ENCODE data around the gene RASSF4. TPM values are rescaled to one million over a fixed set of nuclear protein-coding genes. Genes with fewer than 3 reads are reported as not detected.

RASSF4 gene
- total RNA-seq, 1 experiment from 2014 or later = 11.5 TPM

GRCh38 chr10:44921506-44921905, 38.1 kb upstream of the RASSF4 start:
- Histone ChIP-seq H3K18ac (ENCODE audit: insufficient read length, low read depth, low read length) (no peak overlapping the region), H3K23ac (ENCODE audit: insufficient read length, low read depth, low read length) (no peak overlapping the region), H3K56ac (ENCODE audit: insufficient read length, low read depth, low read length) (no peak overlapping the region), H3K9ac (ENCODE audit: extremely low read depth, insufficient read length, low read length) (no peak overlapping the region), H2BK5ac (ENCODE audit: insufficient read length, low read length) (no peak overlapping the region), H2BK120ac (ENCODE audit: low read depth, low read length, poor library complexity, severe bottlenecking) (no peak overlapping the region), H4K8ac (replicated peaks; ENCODE audit: insufficient read length, low read depth, low read length) (no peak overlapping the region), H4K91ac (ENCODE audit: insufficient read length, low read depth, low read length) (no peak overlapping the region), H2BK12ac (ENCODE audit: insufficient read length, low read depth, low read length) (no peak overlapping the region), H2AK5ac (ENCODE audit: insufficient read length, low read length) (no peak overlapping the region), H3K4me1 (ENCODE audit: insufficient read depth, low read length) (no peaks in the 10 kb centered on the region), H3K79me1 (ENCODE audit: insufficient read depth, low read depth, low read length, poor library complexity, severe bottlenecking) (no peaks in the 10 kb centered on the region), H3T11ph (ENCODE audit: low read length) (no peak overlapping the region), H3K4me2 (ENCODE audit: insufficient read depth, insufficient read length, low read length) (no peak overlapping the region), H3K9me3 (ENCODE audit: control insufficient read depth, low read depth, low read length) (no peaks in the 10 kb centered on the region), H2BK15ac (ENCODE audit: low read depth, low read length) (no peak overlapping the region), H3K27ac (ENCODE audit: insufficient read length, low read depth, low read length) (no peak overlapping the region), H4K20me1 (ENCODE audit: control insufficient read depth, insufficient read depth, insufficient read length) (no peaks in the 10 kb centered on the region), H3K27me3 (ENCODE audit: insufficient read depth, low read length) (no peaks in the 10 kb centered on the region), H2AFZ (ENCODE audit: low read length) (no peak overlapping the region), H3K79me2 (ENCODE audit: insufficient read depth, low read length) (no peaks in the 10 kb centered on the region), H3K4ac (ENCODE audit: low read depth, low read length) (no peak overlapping the region), H4K5ac (ENCODE audit: insufficient read length, low read depth, low read length) (no peak overlapping the region), H2BK20ac (ENCODE audit: low read depth, low read length, poor library complexity, severe bottlenecking) (no peak overlapping the region), H3K23me2 (ENCODE audit: insufficient read length, low read depth, low read length, poor library complexity, severe bottlenecking) (no peaks in the 10 kb centered on the region), H3K14ac (ENCODE audit: insufficient read depth, low read length) (no peak overlapping the region)
- Mint-ChIP-seq H3K36me3 (ENCODE audit: insufficient read depth in 1 of 3, low read depth in 3 of 3) (peaks cover 0 to 9% (median 6%) of the 10 kb centered on the region in 3 experiments; a peak in 5 of 7 replicates), H3K4me1 (peaks cover 2 to 7% of the 10 kb centered on the region in 2 experiments), H3K9me3 (peaks cover 11 to 14% of the 10 kb centered on the region in 2 experiments), H3K27me3 (ENCODE audit: low read depth) (peaks cover 23% of the 10 kb centered on the region), H3K4me3 (no peak overlapping the region), H3K27ac (no peak overlapping the region)
- TF ChIP-seq CTCF (conservative IDR thresholded peaks at IDR 0.05) = no peak
- no peak for DNase-seq
- no CpG with 5 or more reads among the region's 3 CpGs for WGBS (ENCODE audit: extremely low coverage, insufficient read length, low lambda C conversion rate)
